Keratinocyte (primary cell): ENCODE data around the gene COX8A. TPM values are rescaled to one million over a fixed set of nuclear protein-coding genes. Genes with fewer than 3 reads are reported as not detected.
A peak's percentile ranks its signal among the peaks of the same experiment; 100 is the strongest.

Experiments used
- DNase-seq: peaks from one replicate; pipeline ENCODE4 v3.0.0-alpha.2; 2011; ENCODE audit warnings: low read depth, missing footprints, low spot score
- FAIRE-seq: peaks from 2 replicates; lab custom pipeline; 2011; peaks lifted over from hg19 to GRCh38; lab: Jason Lieb, UNC
- H2AFZ ChIP-seq: 2 replicates; pipeline ENCODE4 v1.6.0; 2012; ENCODE audit warnings: low read length, control low read depth, inconsistent platforms; ENCODE audit not compliant: control insufficient read depth
- H3K27ac ChIP-seq: 2 replicates; pipeline ENCODE4 v1.5.1; 2011; ENCODE audit warnings: low read length; ENCODE audit not compliant: control insufficient read depth, insufficient read depth
- H3K27me3 ChIP-seq: 3 replicates; pipeline ENCODE4 v1.6.0; 2011; ENCODE audit warnings: low read length; ENCODE audit not compliant: control insufficient read depth, insufficient read depth; ENCODE audit errors: extremely low read depth
- H3K36me3 ChIP-seq, 2 experiments: 2 replicates in 1 of 2; 3 replicates in 1 of 2; pipeline ENCODE4 v1.5.1; 2011; ENCODE audit warnings: low read length in 2 of 2, mild to moderate bottlenecking in 1 of 2; ENCODE audit not compliant: control insufficient read depth in 2 of 2, insufficient read depth in 2 of 2; ENCODE audit errors: extremely low read depth in 1 of 2
- H3K4me1 ChIP-seq: 3 replicates; pipeline ENCODE4 v1.5.1; 2011; ENCODE audit warnings: low read length; ENCODE audit not compliant: control insufficient read depth, insufficient read depth; ENCODE audit errors: extremely low read depth
- H3K4me2 ChIP-seq: 3 replicates; pipeline ENCODE4 v1.6.0; 2011; ENCODE audit warnings: low read depth, low read length; ENCODE audit not compliant: control insufficient read depth, insufficient read depth; ENCODE audit errors: extremely low read depth
- H3K4me3 ChIP-seq, 3 experiments: fragments of 200-600 bp in 1 of 3; sonication (generic) in 1 of 3; 2 replicates in 2 of 3; 3 replicates in 1 of 3; pipeline ENCODE4 v1.5.1; 2011 to 2016; ENCODE audit warnings: low read length in 3 of 3, mild to moderate bottlenecking in 3 of 3, control low read depth in 2 of 3, inconsistent platforms in 1 of 3, low read depth in 1 of 3, mixed read lengths in 1 of 3, mixed run types in 1 of 3, moderate library complexity in 1 of 3; ENCODE audit not compliant: control insufficient read depth in 2 of 3, insufficient read depth in 2 of 3; ENCODE audit errors: extremely low read depth in 1 of 3
- H3K79me2 ChIP-seq: 2 replicates; pipeline ENCODE4 v1.6.0; 2012; ENCODE audit warnings: low read length; ENCODE audit not compliant: control insufficient read depth, insufficient read depth
- H3K9ac ChIP-seq: 3 replicates; pipeline ENCODE4 v1.6.0; 2011; ENCODE audit warnings: low read length; ENCODE audit not compliant: control insufficient read depth, insufficient read depth; ENCODE audit errors: extremely low read depth
- H3K9me1 ChIP-seq: 3 replicates; pipeline ENCODE4 v1.6.0; 2011; ENCODE audit warnings: low read length; ENCODE audit not compliant: control insufficient read depth, insufficient read depth; ENCODE audit errors: extremely low read depth
- H3K9me3 ChIP-seq: 2 replicates; pipeline ENCODE4 v1.5.1; 2012; ENCODE audit warnings: low read depth, low read length; ENCODE audit not compliant: control insufficient read depth
- H4K20me1 ChIP-seq: 3 replicates; pipeline ENCODE4 v1.6.0; 2011; ENCODE audit warnings: low read length; ENCODE audit not compliant: control insufficient read depth, insufficient read depth; ENCODE audit errors: extremely low read depth
- EZH2 ChIP-seq: IDR thresholded peaks from one replicate; pipeline ENCODE4 v1.6.1; 2012; ENCODE audit warnings: inconsistent platforms, mild to moderate bottlenecking, low read length, moderate library complexity
- dilution Hi-C: fragments of 300-500 bp; cut with MboI; formaldehyde crosslinking; loops from one replicate; pipeline ENCODE4 v1.7.0; 2020; ENCODE audit warnings: low sequenced_read_pairs; ENCODE audit not compliant: extremely low pct_ligation_motif_present
- polyA plus RNA-seq, 5 experiments: library from polyadenylated mRNA; depleted of rRNA in 3 of 5; stranded (reverse) in 3 of 5; stranded (forward) in 1 of 5; unstranded in 1 of 5; fragments of >200 nt; gene quantifications; 1 replicate in 1 of 5; 2 replicates in 3 of 5; 3 replicates in 1 of 5; pipeline versions ENCODE4 v1.2.1 to v1.2.3, GENCODE V29; 2011 to 2012; ENCODE audit warnings: missing spikeins in 2 of 5, low read depth in 1 of 5, low replicate concordance in 1 of 5
- TF ChIP-seq, protein P1 (sequence below), 3 experiments: IDR thresholded peaks in 1 of 3; conservative IDR thresholded peaks in 1 of 3; optimal IDR thresholded peaks in 1 of 3; 2 replicates in 2 of 3; 3 replicates in 1 of 3; pipeline versions ENCODE3 to v1.5.1; 2011; ENCODE audit warnings: low read length in 3 of 3, mild to moderate bottlenecking in 3 of 3, moderate library complexity in 2 of 3, control low read depth in 1 of 3, inconsistent platforms in 1 of 3; ENCODE audit not compliant: insufficient read depth in 2 of 3; ENCODE audit errors: extremely low read depth in 1 of 3

The COX8A gene
- polyA plus RNA-seq, 1 donor (not counting 4 experiments of a cell fraction or from before 2014, with no cell fraction given): 159 TPM

DNA sequence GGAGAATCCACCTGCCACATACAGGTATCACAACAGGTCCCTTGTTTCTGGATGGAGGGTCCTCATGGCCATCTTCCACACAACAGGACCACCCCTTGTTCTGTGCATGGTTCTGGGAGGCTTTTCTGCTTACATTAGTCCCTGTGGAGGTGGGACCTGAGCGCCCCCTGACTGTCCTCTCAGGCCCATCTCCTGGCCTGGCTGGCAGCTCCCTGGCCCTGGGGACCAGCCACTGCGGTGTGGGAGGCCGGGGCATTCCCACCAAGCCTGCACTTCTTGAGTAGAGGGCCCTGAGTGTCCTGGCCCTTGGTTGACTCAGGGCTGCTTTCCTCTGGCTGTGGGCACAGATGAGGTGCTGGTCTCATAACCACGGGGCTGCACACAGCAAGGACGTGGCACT is 5.0 kb downstream of the COX8A start:
- H3K4me3 ChIP-seq: no peak overlapping the region
- H3K9me1 ChIP-seq: no peaks in the 10 kb centered on the region
- H3K79me2 ChIP-seq: peaks cover 40% of the 10 kb centered on the region
- H3K27ac ChIP-seq: no peak overlapping the region
- no peaks in the 10 kb centered on the region for H4K20me1 ChIP-seq
- TF ChIP-seq, protein P1, sequence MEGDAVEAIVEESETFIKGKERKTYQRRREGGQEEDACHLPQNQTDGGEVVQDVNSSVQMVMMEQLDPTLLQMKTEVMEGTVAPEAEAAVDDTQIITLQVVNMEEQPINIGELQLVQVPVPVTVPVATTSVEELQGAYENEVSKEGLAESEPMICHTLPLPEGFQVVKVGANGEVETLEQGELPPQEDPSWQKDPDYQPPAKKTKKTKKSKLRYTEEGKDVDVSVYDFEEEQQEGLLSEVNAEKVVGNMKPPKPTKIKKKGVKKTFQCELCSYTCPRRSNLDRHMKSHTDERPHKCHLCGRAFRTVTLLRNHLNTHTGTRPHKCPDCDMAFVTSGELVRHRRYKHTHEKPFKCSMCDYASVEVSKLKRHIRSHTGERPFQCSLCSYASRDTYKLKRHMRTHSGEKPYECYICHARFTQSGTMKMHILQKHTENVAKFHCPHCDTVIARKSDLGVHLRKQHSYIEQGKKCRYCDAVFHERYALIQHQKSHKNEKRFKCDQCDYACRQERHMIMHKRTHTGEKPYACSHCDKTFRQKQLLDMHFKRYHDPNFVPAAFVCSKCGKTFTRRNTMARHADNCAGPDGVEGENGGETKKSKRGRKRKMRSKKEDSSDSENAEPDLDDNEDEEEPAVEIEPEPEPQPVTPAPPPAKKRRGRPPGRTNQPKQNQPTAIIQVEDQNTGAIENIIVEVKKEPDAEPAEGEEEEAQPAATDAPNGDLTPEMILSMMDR (optimal IDR thresholded peaks at IDR 0.05 in 1 of 3, IDR thresholded peaks at IDR 0.05 in 1 of 3, conservative IDR thresholded peaks at IDR 0.05 in 1 of 3; ENCODE audit: extremely low read depth in 1 of 3, insufficient read depth in 2 of 3, low read length in 3 of 3): no peak
- TF ChIP-seq EZH2: no peak
- no peak overlapping the region for H3K4me2 ChIP-seq
- FAIRE-seq: no peak
- no peak overlapping the region for H3K9ac ChIP-seq
- no peaks in the 10 kb centered on the region for H3K9me3 ChIP-seq
- DNase-seq: no peak
- no peaks in the 10 kb centered on the region for H3K27me3 ChIP-seq
- H3K36me3 ChIP-seq: peaks cover 6 to 7% of the 10 kb centered on the region in 2 experiments
- peaks cover 14% of the 10 kb centered on the region for H3K4me1 ChIP-seq
- dilution Hi-C loops: no loop called here
- no peak overlapping the region for H2AFZ ChIP-seq

DNA sequence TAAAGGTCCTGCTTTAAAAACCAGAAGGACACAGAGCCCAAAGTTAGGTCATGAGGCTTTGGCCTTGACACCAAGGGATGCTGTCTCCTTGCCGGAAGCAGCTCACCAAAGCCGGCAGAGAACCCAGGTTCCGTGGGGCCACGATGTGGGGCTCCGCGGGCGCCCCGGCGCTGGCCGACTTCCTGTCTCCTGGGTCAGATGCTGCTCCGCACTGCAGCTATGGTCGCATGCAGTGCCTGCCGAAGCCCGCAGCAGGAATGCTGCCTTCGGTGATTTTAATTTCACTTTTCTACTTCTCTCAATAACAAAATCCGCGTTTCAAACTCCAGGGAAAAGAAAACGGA is 11.4 kb downstream of the COX8A start:
- FAIRE-seq (no peak), DNase-seq (no peak)
- dilution Hi-C loops: no loop called here
- peak overlapping the region; percentile 78 for H2AFZ ChIP-seq
- H3K4me1 ChIP-seq: peaks cover 19% of the 10 kb centered on the region
- H3K9me3 ChIP-seq: no peaks in the 10 kb centered on the region
- H4K20me1 ChIP-seq: peaks cover 5% of the 10 kb centered on the region
- peaks cover 10 to 17% of the 10 kb centered on the region in 2 experiments for H3K36me3 ChIP-seq
- H3K27ac ChIP-seq: peak overlapping the region; percentile 81
- H3K4me2 ChIP-seq: peak overlapping the region; percentile 97
- no peaks in the 10 kb centered on the region for H3K27me3 ChIP-seq
- H3K9ac ChIP-seq: peak overlapping the region; percentile 93
- peaks cover 37% of the 10 kb centered on the region for H3K79me2 ChIP-seq
- TF ChIP-seq, protein P1 (optimal IDR thresholded peaks at IDR 0.05 in 1 of 3, IDR thresholded peaks at IDR 0.05 in 1 of 3, conservative IDR thresholded peaks at IDR 0.05 in 1 of 3; ENCODE audit: extremely low read depth in 1 of 3, insufficient read depth in 2 of 3, low read length in 3 of 3): no peak
- no peak for TF ChIP-seq EZH2
- H3K9me1 ChIP-seq: peaks cover 9% of the 10 kb centered on the region
- peak overlapping the region; percentile 61 to 99 (median 84) for H3K4me3 ChIP-seq
